Muscle of back (tissue), 11 donors: ENCODE data around the gene ZNF74. TPM values are rescaled to one million over a fixed set of nuclear protein-coding genes. Genes with fewer than 3 reads are reported as not detected.
A peak's percentile ranks its signal among the peaks of the same experiment; 100 is the strongest.

Experiments
- DNase-seq, 3 donors: peaks; one replicate each; pipeline versions ENCODE4 v3.0.0 to v3.0.0-alpha.2; 2013
- polyA plus RNA-seq, 10 donors: library from polyadenylated mRNA; unstranded; fragments of 120-200 nt; gene quantifications; one replicate each; pipeline ENCODE4 v1.2.1, GENCODE V29; 2013; ENCODE audit not compliant: insufficient read length in 10 of 10

The ZNF74 gene
- polyA plus RNA-seq, 10 donors, result 10.6 to 17.8 (median 13.7) TPM

DNA sequence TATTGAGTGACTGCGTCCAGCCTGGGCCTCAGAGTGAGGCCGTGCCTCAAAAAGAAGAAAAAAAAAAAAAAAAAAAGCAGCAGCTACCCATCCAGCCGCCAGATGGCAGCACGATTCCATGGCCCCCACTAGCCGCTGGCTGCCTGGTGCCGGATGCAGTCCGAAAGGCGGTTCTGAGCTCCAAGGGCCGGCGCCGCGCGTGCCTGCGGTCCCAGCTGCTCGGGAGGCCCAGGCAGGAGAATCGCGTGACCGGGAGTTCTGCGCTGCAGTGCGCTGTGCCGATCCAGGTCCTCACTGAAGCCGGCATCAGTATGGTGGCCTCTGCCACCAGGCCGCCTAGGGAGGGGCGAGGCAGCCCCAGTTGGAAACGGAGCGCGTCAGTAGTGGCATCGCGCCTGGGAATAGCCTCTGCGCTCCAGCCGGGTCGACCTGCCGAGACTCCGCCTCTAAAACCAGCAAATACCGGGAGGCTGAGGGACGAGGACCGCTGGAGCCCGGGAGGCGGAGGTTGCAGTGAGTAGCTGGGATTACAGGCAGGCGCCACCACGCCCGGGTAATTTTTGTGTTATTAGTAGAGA is 24.3 kb downstream of the ZNF74 start:
- DNase-seq, result peak; percentile 78 to 93 (median 87)

DNA sequence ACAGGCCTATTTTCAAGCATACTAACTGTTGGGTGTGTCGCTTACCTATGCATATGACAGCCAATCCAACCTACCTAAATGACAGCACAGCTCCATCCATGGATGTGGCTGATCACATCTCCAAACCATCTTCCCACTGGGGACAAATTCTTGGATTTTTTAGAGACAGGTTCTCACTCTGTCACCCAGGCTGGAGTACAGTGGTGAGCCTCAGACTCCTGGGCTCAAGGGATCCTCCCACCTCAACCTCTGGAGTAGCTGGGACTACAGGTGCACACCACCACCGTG is 25.7 kb downstream of the ZNF74 start:
- no peak for DNase-seq

DNA sequence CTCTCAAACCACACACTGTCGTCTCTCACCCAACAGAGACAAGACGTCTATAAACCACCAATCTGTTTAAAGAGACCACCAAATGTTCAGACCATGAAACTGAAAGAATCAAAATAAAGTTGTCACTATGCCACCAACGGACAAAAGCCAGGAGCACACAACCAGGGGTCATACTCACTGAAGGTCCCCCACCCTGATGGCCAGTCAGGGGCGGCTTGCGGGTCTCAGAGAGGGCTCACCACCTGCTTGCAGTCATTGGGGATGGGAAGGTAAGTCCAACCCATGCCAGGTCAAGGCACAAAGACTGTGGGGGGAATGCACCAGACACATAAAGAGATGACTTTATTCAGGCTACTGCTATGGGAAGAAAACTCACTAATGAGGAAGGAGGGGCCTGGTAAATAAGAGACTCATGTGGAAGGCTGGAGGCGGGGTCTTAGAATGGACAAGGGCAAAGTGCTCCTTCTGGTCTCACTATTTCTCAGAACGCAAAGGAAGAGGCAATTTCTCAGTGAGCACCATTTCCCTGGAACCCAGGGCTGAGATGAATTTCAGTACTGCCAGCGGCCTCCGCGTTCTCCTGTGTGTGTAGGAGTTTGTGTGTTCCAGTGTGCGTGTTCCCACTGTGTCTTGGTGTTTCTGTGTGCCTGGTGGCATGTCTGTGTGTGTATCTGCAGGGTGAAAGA is 26.3 kb downstream of the ZNF74 start:
- DNase-seq, result no peak

- no peak for DNase-seq
Measured at GRCh38 chr22:20421507-20421874, 27.5 kb downstream of the ZNF74 start.

DNA sequence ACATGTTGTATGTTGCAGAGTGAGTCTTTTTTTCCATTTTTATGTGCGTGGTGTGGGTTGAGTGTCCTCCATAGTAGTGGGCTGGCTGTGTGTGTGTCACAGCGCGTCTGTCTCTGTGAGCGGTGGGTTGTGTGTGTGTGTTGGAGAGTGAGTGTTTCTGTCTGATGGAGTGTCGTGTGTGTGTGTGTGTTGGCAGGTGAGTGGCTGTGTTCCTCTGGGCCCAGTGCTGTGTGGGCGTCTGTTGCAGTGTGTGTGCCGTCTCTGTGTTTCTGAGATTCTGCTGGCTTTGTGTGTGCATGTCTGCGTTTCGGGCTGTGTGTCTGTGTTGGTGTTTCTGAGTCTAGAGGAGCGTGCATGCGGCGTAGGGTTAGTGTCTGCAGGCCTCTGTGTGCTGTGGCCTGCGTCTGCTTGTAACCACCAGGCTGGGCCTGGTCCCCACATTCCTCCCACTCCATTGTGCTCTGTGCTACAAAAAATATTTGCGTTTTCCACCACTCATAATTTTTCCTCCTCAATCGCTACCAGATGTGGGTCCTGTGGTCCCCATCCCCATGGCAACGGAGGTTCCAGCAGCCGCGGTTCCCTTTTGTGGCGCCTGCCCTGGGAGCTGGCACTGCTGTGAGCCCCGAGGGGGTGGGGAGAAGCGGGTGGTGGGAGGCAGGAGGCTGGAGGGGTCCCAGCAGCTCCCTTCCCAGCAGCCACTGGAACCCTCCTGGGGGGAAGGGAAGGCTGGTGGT is 28.5 kb downstream of the ZNF74 start:
- peak; percentile 76 to 91 (median 82) for DNase-seq

GRCh38 chr22:20423008-20423905 is 29.3 kb downstream of the ZNF74 start:
- DNase-seq, result peak in 2 of 3 donors; percentile 61 to 62

GRCh38 chr22:20423906-20424551 is 30.1 kb downstream of the ZNF74 start:
- DNase-seq, result peak in 1 of 3 donors; percentile 76

DNA sequence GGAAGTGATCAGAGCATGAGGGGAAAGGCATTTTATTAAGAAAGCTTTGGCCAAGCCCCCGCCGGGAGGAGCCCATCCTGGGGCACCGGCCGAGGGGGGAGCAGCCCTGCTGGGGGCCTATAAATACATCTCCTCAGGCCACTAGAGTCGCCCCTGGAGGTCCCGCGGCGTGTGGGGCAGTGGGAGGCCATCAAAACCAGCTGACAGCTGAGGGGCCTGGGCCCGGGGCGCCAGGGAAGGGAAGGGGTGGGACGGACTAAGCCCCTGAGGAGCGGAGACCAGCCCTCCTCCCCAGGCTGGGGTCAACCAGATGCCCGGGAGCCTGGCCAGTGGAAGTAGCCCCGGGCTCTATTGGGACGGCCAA is 30.6 kb downstream of the ZNF74 start:
- DNase-seq, result no peak

DNA sequence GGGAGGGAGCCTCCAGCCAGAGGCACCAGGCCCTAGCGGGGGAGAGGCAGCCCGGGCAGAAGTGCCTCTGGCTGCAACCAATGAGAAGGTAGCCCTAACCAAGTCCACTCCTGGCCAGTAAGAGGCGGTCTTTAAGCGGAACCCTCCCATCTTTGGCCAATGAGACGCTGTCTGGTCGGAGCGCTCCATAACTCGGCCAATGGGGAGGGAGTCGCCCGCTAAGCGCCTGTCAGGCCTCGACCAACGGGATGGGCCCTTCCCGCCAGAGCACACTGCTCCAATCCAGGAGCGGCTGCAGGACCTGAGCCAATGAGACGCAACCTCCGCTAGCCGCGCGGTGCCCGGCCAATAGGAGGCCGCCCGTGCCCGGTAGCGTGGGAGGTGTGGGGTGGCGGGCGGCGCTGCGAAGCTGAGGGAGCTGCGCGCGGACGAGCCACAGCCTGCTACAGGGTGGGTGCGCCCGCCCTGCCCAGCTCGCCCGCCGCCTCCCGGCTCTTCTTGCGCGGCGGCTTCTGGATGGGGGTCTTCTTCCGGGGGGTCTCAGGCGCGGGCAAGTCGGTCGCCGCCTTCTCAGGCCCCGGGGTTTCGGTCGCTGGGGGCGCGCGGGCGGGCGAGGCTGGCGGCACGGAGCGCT is 31.1 kb downstream of the ZNF74 start:
- peak in 2 of 3 donors; percentile 66 to 79 for DNase-seq

GRCh38 chr22:20425566-20426258 is 31.8 kb downstream of the ZNF74 start:
- DNase-seq, result peak in 1 of 3 donors; percentile 11

DNA sequence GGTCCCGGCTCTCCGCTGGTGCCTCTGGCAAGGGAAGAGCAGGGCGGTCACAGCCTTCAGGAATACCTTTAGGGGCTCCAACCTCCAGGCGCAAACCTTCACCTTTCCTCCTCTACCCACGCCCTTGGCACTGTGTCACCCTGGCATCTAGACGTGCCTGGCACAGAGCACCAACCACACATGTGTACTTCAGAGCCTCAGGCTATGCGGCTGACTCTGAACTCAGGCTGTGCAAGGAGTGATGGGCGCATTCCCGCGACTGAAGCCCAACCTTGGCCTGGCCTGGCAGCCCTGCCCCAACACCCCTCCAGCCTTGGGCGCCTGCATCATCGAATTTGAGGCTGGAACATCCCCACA is 32.3 kb downstream of the ZNF74 start:
- peak in 1 of 3 donors; percentile 21 for DNase-seq

GRCh38 chr22:20427104-20427944 is 33.4 kb downstream of the ZNF74 start:
- DNase-seq, result peak in 1 of 3 donors; percentile 11

DNA sequence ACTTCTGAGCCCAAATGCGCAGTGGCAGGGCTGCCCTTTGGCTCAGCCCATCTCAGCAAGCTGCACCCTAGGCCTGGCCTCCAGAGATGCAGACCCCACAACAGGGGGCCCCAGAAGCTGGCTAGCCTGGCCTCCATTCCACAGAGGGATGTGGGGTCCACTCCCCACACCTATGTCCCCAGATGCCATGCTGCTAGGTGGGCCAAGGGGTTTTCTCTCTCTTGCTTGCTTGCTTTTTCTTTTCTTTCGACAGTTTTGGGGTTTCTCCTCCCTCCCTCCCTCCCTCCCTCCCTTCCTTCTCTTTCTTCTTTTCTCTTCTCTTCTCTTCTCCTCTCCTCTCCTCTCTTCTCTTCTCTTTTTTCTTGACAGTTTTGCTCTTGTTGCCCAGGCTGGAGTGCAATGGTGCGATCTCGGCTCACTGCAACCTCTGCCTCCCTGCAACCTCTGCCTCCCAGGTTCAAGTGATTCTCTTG is 34.0 kb downstream of the ZNF74 start:
- DNase-seq, result no peak

- DNase-seq, result no peak
Measured at GRCh38 chr22:20428496-20429253, 34.7 kb downstream of the ZNF74 start.

DNA sequence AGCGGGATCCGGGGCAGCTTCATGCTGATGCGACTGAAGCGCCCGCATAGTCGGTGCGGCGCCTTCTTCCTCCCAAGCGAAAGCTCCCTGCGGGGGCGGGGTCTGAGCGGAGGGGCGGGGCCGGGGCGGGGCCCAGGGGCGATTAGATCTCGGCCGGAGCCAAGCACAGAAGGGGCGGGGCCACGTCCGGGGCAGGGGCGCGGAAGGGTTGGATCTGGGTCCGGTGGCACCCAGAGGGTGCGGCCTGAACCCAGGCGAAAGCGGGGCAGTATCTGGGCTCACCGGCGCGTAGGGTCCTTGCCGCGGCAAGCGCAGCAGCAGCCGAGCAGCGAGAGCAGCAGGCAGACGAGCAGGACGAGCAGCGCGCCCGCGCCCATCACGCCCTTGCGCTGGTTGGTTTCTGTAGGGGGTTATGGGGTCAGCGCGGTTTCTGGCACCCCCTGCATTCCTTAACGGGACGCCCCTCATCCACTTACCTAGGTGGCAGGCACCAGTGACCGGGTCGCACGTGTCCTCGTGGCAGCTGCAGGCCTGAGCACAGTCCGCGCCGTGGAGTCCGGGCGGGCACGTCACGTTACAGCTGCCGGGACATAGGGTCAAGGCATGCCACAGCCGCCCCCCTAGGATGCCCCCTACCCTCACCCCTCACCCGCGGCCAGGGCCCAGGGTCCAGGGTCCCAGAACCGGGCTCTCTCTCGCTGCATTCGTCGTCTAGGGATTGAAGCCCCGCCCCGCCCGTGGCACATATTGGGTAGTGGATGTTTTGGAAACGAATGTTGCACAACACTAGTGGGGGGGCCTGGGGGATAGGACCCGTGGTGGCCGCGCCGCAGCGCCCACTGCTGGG is 35.5 kb downstream of the ZNF74 start:
- DNase-seq, result peak in 1 of 3 donors; percentile 27

- no peak for DNase-seq
Measured at GRCh38 chr22:20430101-20430719, 36.3 kb downstream of the ZNF74 start.
